ENCODE data around the gene TPPP3.

GRCh38 chr16:67409631-67410030 is 16.3 kb upstream of the TPPP3 start:
- TF ChIP-seq EP300 (IDR thresholded peaks at IDR 0.05) = no peak
- no peak for TF ChIP-seq CTCF (IDR thresholded peaks at IDR 0.05)
- TF ChIP-seq POLR2A (IDR thresholded peaks at IDR 0.05) = no peak
